ENCODE data around the gene FANCL. TPM values are rescaled to one million over a fixed set of nuclear protein-coding genes. Genes with fewer than 3 reads are reported as not detected.
"Not testable (repeated sequence)": the region's sequence is repeated elsewhere in the genome, so short reads cannot be mapped to it uniquely, and the experiment has no call there.

Gene FANCL
- total RNA-seq, 1 donor from 2014 or later: 37.4 TPM

GRCh38 chr2:58203018-58203417 is 38.1 kb downstream of the FANCL start:
- Mint-ChIP-seq H3K27me3 (no peaks in the 10 kb centered on the region), H3K4me3 (no peak overlapping the region)
- TF ChIP-seq, protein P1, sequence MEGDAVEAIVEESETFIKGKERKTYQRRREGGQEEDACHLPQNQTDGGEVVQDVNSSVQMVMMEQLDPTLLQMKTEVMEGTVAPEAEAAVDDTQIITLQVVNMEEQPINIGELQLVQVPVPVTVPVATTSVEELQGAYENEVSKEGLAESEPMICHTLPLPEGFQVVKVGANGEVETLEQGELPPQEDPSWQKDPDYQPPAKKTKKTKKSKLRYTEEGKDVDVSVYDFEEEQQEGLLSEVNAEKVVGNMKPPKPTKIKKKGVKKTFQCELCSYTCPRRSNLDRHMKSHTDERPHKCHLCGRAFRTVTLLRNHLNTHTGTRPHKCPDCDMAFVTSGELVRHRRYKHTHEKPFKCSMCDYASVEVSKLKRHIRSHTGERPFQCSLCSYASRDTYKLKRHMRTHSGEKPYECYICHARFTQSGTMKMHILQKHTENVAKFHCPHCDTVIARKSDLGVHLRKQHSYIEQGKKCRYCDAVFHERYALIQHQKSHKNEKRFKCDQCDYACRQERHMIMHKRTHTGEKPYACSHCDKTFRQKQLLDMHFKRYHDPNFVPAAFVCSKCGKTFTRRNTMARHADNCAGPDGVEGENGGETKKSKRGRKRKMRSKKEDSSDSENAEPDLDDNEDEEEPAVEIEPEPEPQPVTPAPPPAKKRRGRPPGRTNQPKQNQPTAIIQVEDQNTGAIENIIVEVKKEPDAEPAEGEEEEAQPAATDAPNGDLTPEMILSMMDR (conservative IDR thresholded peaks at IDR 0.05): no peak

GRCh38 chr2:58202404-58202803 is 38.7 kb downstream of the FANCL start:
- TF ChIP-seq, protein P1 (conservative IDR thresholded peaks at IDR 0.05): no peak

More at GRCh38 chr2:58203018-58203417, 38.1 kb downstream of the FANCL start:
- Mint-ChIP-seq H3K4me1 (ENCODE audit: unreplicated experiment) (no peaks in the 10 kb centered on the region), H3K9me3 (no peaks in the 10 kb centered on the region), H3K27ac (no peak overlapping the region), H3K36me3 (no peaks in the 10 kb centered on the region)
- DNase-seq (ENCODE audit: extremely low spot score, unreplicated experiment): no peak

DNA sequence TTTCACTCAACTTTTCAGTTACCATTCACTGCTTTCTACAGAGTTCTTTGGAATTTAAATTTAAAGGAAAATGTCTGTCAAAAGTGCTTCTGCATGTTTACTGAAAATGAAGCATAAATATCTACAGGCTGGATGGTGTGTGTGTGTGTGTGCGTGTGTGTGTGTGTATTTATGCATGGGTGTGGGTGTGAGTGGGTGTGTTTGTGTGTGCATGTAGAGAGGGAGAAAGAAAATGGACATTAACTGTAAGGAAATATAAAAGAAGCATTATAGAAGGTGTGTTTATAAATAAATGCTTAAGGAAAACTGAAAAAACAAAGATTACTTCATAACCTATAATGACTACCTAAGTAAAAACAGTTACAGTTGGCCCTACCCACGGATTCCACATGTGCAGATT is 43.2 kb downstream of the FANCL start:
- no peak overlapping the region for H3K27ac Mint-ChIP-seq
- no peaks in the 10 kb centered on the region for H3K9me3 Mint-ChIP-seq

More at GRCh38 chr2:58202404-58202803, 38.7 kb downstream of the FANCL start:
- no peak for DNase-seq (ENCODE audit: extremely low spot score, unreplicated experiment)
- no peaks in the 10 kb centered on the region for H3K4me1 Mint-ChIP-seq (ENCODE audit: unreplicated experiment)
- no peaks in the 10 kb centered on the region for H3K9me3 Mint-ChIP-seq
- no peaks in the 10 kb centered on the region for H3K36me3 Mint-ChIP-seq
- H3K27ac Mint-ChIP-seq: no peak overlapping the region
- no peak overlapping the region for H3K4me3 Mint-ChIP-seq
- no peaks in the 10 kb centered on the region for H3K27me3 Mint-ChIP-seq

GRCh38 chr2:58195662-58196061 is 45.5 kb downstream of the FANCL start:
- no peak for DNase-seq (ENCODE audit: extremely low spot score, unreplicated experiment)
- TF ChIP-seq, protein P1 (conservative IDR thresholded peaks at IDR 0.05): no peak
- H3K9me3 Mint-ChIP-seq: no peaks in the 10 kb centered on the region
- H3K27me3 Mint-ChIP-seq: no peaks in the 10 kb centered on the region
- H3K4me3 Mint-ChIP-seq: no peak overlapping the region
- no peaks in the 10 kb centered on the region for H3K36me3 Mint-ChIP-seq
- no peak overlapping the region for H3K27ac Mint-ChIP-seq
- H3K4me1 Mint-ChIP-seq (ENCODE audit: unreplicated experiment): no peaks in the 10 kb centered on the region

More for the DNA sequence above, 43.2 kb downstream of the FANCL start:
- DNase-seq (ENCODE audit: extremely low spot score, unreplicated experiment): no peak
- TF ChIP-seq, protein P1 (conservative IDR thresholded peaks at IDR 0.05): no peak
- Mint-ChIP-seq H3K27me3 (no peaks in the 10 kb centered on the region), H3K4me1 (ENCODE audit: unreplicated experiment) (no peaks in the 10 kb centered on the region), H3K36me3 (no peaks in the 10 kb centered on the region), H3K4me3 (no peak overlapping the region)

GRCh38 chr2:58194458-58194857 is 46.7 kb downstream of the FANCL start:
- Mint-ChIP-seq H3K27me3 (no peaks in the 10 kb centered on the region), H3K36me3 (no peaks in the 10 kb centered on the region), H3K27ac (no peak overlapping the region), H3K4me3 (no peak overlapping the region), H3K4me1 (ENCODE audit: unreplicated experiment) (no peaks in the 10 kb centered on the region), H3K9me3 (no peaks in the 10 kb centered on the region)
- DNase-seq (ENCODE audit: extremely low spot score, unreplicated experiment): no peak
- TF ChIP-seq, protein P1 (conservative IDR thresholded peaks at IDR 0.05): no peak

GRCh38 chr2:58187022-58187421 is 54.1 kb downstream of the FANCL start:
- H3K9me3 Mint-ChIP-seq; H3K4me1 Mint-ChIP-seq (ENCODE audit: unreplicated experiment); H3K4me3 Mint-ChIP-seq; DNase-seq (ENCODE audit: extremely low spot score, unreplicated experiment); H3K27ac Mint-ChIP-seq; H3K27me3 Mint-ChIP-seq: not testable (repeated sequence)
- peaks cover 12% of the 10 kb centered on the region for H3K36me3 Mint-ChIP-seq

Measured in type B pancreatic cell (in vitro differentiated cells).